Body of pancreas (tissue), 4 donors: Measurements from ENCODE around the gene HCAR2. TPM values are rescaled to one million over a fixed set of nuclear protein-coding genes. Genes with fewer than 3 reads are reported as not detected.

ENCODE experiments used
- ATAC-seq: fragments of 150-250 bp; one replicate; pipeline ENCODE4 v1.9.1; 2016
- DNase-seq, 4 donors: peaks; one replicate each; pipeline ENCODE4 v3.0.0-alpha.2; 2019
- H3K27ac ChIP-seq, 4 donors: fragments of 200-600 bp; sonication (generic); 1 replicate in 3 of 4; 2 replicates in 1 of 4; pipeline versions ENCODE4 v1.5.1 to v1.6.1; 2016 to 2019; ENCODE audit warnings: mild to moderate bottlenecking in 1 of 4, mixed read lengths in 1 of 4, moderate library complexity in 1 of 4
- H3K27me3 ChIP-seq, 2 donors: fragments of 200-600 bp; sonication (generic); one replicate each; pipeline ENCODE4 v1.6.0; 2016; ENCODE audit warnings: mild to moderate bottlenecking in 1 of 2
- H3K36me3 ChIP-seq, 2 donors: fragments of 200-600 bp; sonication (generic); replicated peaks in 1 of 2; 2 replicates each; pipeline ENCODE4 v1.5.1; 2016; ENCODE audit warnings: low read depth in 2 of 2; ENCODE audit not compliant: insufficient read depth in 1 of 2
- H3K4me1 ChIP-seq: fragments of 200-600 bp; sonication (generic); one replicate; pipeline ENCODE4 v1.6.0; 2016
- H3K4me3 ChIP-seq, 2 donors: fragments of 200-600 bp; sonication (generic); 1 replicate in 1 of 2; 2 replicates in 1 of 2; pipeline ENCODE4 v1.5.1; 2016 to 2019
- H3K9me3 ChIP-seq, 3 donors: fragments of 200-600 bp; sonication (generic); 1 replicate in 2 of 3; 2 replicates in 1 of 3; pipeline ENCODE4 v1.5.1; 2016
- CTCF ChIP-seq, 7 experiments: fragments of 450-650 bp in 4 of 7; fragments of 200-600 bp in 3 of 7; sonication (generic) in 3 of 7; IDR thresholded peaks; one replicate each; pipeline ENCODE4 v1.5.1; 2016 to 2019; ENCODE audit warnings: antibody characterized with exemption in 7 of 7
- POLR2A ChIP-seq, 3 donors: fragments of 450-650 bp; IDR thresholded peaks; one replicate each; pipeline ENCODE4 v1.6.1; 2016; ENCODE audit warnings: antibody characterized with exemption in 3 of 3, mild to moderate bottlenecking in 2 of 3
- WGBS, 2 donors: methylation state at CpG; one replicate each; pipeline ENCODE4 v1.1.5; 2017; 5-methylcytosine and 5-hydroxymethylcytosine counted together
- intact Hi-C: fragments of 100-400 bp; cut with DNase I; formaldehyde crosslinking; loops from one replicate; pipeline ENCODE4 v1.15.1; 2023
- small RNA-seq: library from RNA; depleted of rRNA; stranded (forward); fragments of <200 nt; gene quantifications from one replicate; pipeline ENCODE3, GENCODE V24; 2016
- total RNA-seq, 2 donors: library from RNA; depleted of rRNA; stranded (reverse); fragments of >200 nt; gene quantifications; one replicate each; pipeline ENCODE4 v1.1.0, GENCODE V29; 2016

The HCAR2 gene
- total RNA-seq, 2 donors from 2014 or later: not detected

GRCh38 chr12:122651520-122652224, 51.5 kb downstream of the HCAR2 start:
- WGBS, 2 donors: 37 to 57% methylated on average over 11 of the region's 11 CpGs
- TF ChIP-seq POLR2A (IDR thresholded peaks at IDR 0.05) (no peak), CTCF (IDR thresholded peaks at IDR 0.05) (no peak)
- intact Hi-C loops: no loop called here
- no peak for DNase-seq
- ATAC-seq: peak; percentile 60
- H3K4me1 ChIP-seq: peaks cover 5% of the 10 kb centered on the region
- H3K9me3 ChIP-seq: no peaks in the 10 kb centered on the region
- no peaks in the 10 kb centered on the region for H3K27me3 ChIP-seq
- H3K36me3 ChIP-seq: no peaks in the 10 kb centered on the region
- H3K27ac ChIP-seq: no peak overlapping the region
- no peak overlapping the region for H3K4me3 ChIP-seq

Small RNA genes within 50 kb of the gene (small RNA-seq; reads per million reads assigned to genes)
- not detected for gene AC026333.2

Other genes with a start within 250 kb of the HCAR2 start
- gene ZCCHC8, start 202.4 kb downstream of the HCAR2 start, total RNA-seq: 10 to 100 TPM in 1 of 2 donors, 1 to 10 TPM in 1; 7.3 to 16.6 TPM
- 100 to 1,000 TPM in 1 of 2 donors, 10 to 100 TPM in 1; 50.8 to 113 TPM for gene RSRC2, start 176.4 kb downstream of the HCAR2 start, total RNA-seq
- gene KNTC1, start 176.1 kb downstream of the HCAR2 start, total RNA-seq: 1 to 10 TPM; 6.6 to 8.3 TPM
- gene HCAR3, start 13.5 kb upstream of the HCAR2 start, total RNA-seq: under 1 TPM in 1 of 2 donors, not detected in 1; 0.33 TPM
- gene HCAR1, start 27.5 kb upstream of the HCAR2 start, total RNA-seq: under 1 TPM in 1 of 2 donors, not detected in 1; 0.26 TPM
- gene DENR, start 49.5 kb upstream of the HCAR2 start, total RNA-seq: 10 to 100 TPM; 25.4 to 26.4 TPM
- gene CCDC62, start 71.2 kb upstream of the HCAR2 start, total RNA-seq: not detected
- gene HIP1R, start 132.1 kb upstream of the HCAR2 start, total RNA-seq: 100 to 1,000 TPM; 111 to 183 TPM
- 10 to 100 TPM; 18.7 to 46.8 TPM for gene VPS37B, start 192.8 kb upstream of the HCAR2 start, total RNA-seq